B cell (primary cell): ENCODE measurements around the gene SLC25A48. TPM values are rescaled to one million over a fixed set of nuclear protein-coding genes. Genes with fewer than 3 reads are reported as not detected.

Source experiments
- ATAC-seq: fragments of 200-7000 bp; cut with Tn5 transposase; one replicate; pipeline ENCODE4 v1.10.0; 2021; ENCODE audit warnings: low read depth, mild to moderate bottlenecking, moderate number of reproducible peaks, moderate library complexity
- CTCF ChIA-PET: fragments of 350-600 bp; sonication (Branson Sonifier 250); formaldehyde crosslinking; loops from one replicate; lab custom pipeline; 2021; ENCODE audit warnings: antibody characterized with exemption, inconsistent platforms; lab: Charles Lee
- POLR2A ChIA-PET: fragments of 350-600 bp; sonication (Branson Sonifier 250); formaldehyde crosslinking; loops from one replicate; lab custom pipeline; 2021; ENCODE audit warnings: antibody characterized with exemption; lab: Charles Lee
- DNase-seq: peaks from one replicate; pipeline ENCODE4 v3.0.0; 2013
- H2AFZ ChIP-seq: 2 replicates; pipeline ENCODE4 v1.6.1; 2012; ENCODE audit warnings: mild to moderate bottlenecking, low read depth, low read length; ENCODE audit not compliant: insufficient read depth, poor library complexity, severe bottlenecking
- H3K27ac ChIP-seq, 2 donors: 1 replicate in 1 of 2; 2 replicates in 1 of 2; pipeline ENCODE4 v1.5.1; 2012 to 2013; ENCODE audit warnings: low read length in 2 of 2, mild to moderate bottlenecking in 2 of 2, moderate library complexity in 1 of 2
- H3K27me3 ChIP-seq, 4 experiments: fragments of 200-600 bp in 1 of 4; sonication (generic) in 1 of 4; replicated peaks in 1 of 4; 1 replicate in 2 of 4; 2 replicates in 2 of 4; pipeline versions ENCODE4 v1.6.1 to v1.7.0; 2013 to 2016; ENCODE audit warnings: low read length in 3 of 4, mild to moderate bottlenecking in 2 of 4, mixed read lengths in 1 of 4, moderate library complexity in 1 of 4; ENCODE audit not compliant: insufficient read depth in 4 of 4, control insufficient read depth in 3 of 4; ENCODE audit errors: control extremely low read depth in 1 of 4
- H3K36me3 ChIP-seq, 2 experiments: replicated peaks in 1 of 2; 1 replicate in 1 of 2; 2 replicates in 1 of 2; pipeline versions ENCODE4 v1.6.1 to v1.7.1; 2013; ENCODE audit warnings: low read length in 1 of 2; ENCODE audit not compliant: insufficient read depth in 2 of 2, control insufficient read depth in 1 of 2; ENCODE audit errors: control extremely low read depth in 1 of 2, extremely low read depth in 1 of 2
- H3K4me1 ChIP-seq, 2 donors: fragments of 200-600 bp in 1 of 2; sonication (generic) in 1 of 2; 1 replicate in 1 of 2; 2 replicates in 1 of 2; pipeline versions ENCODE4 v1.5.1 to v1.6.1; 2013 to 2017; ENCODE audit warnings: low read length in 2 of 2; ENCODE audit not compliant: control insufficient read depth in 2 of 2, insufficient read depth in 2 of 2
- H3K4me2 ChIP-seq: replicated peaks from 2 replicates; pipeline ENCODE3; 2012; ENCODE audit warnings: mild to moderate bottlenecking, low read depth, low read length; ENCODE audit not compliant: poor library complexity, severe bottlenecking
- H3K4me3 ChIP-seq, 5 experiments: fragments of 200-600 bp in 1 of 5; sonication (generic) in 1 of 5; 1 replicate in 3 of 5; 2 replicates in 2 of 5; pipeline versions ENCODE4 v1.5.1 to v1.7.0; 2011 to 2016; ENCODE audit warnings: low read length in 4 of 5, mild to moderate bottlenecking in 4 of 5, low read depth in 2 of 5, control low read depth in 1 of 5, moderate library complexity in 1 of 5; ENCODE audit not compliant: insufficient read depth in 1 of 5; ENCODE audit errors: control extremely low read depth in 1 of 5, extremely low read depth in 1 of 5
- H3K79me2 ChIP-seq: fragments of 200-600 bp; sonication (generic); one replicate; pipeline ENCODE4 v1.6.0; 2016; ENCODE audit warnings: low read length; ENCODE audit not compliant: control insufficient read depth, insufficient read depth
- H3K9ac ChIP-seq: fragments of 200-600 bp; sonication (generic); 2 replicates; pipeline ENCODE4 v1.6.1; 2017; ENCODE audit warnings: mild to moderate bottlenecking, low read length, moderate library complexity
- H3K9me3 ChIP-seq, 3 donors: one replicate each; pipeline versions ENCODE4 v1.6.1 to v1.7.1; 2013; ENCODE audit warnings: low read length in 2 of 3; ENCODE audit not compliant: control insufficient read depth in 2 of 3, insufficient read depth in 1 of 3; ENCODE audit errors: control extremely low read depth in 1 of 3
- H4K20me1 ChIP-seq: 2 replicates; pipeline ENCODE4 v1.6.0; 2012; ENCODE audit warnings: mild to moderate bottlenecking, low read length; ENCODE audit not compliant: insufficient read depth, control insufficient read depth, poor library complexity, severe bottlenecking
- H3K27ac Mint-ChIP-seq: one replicate; pipeline ENCODE4 v1.8.0; 2021; ENCODE audit warnings: mixed read lengths
- H3K27me3 Mint-ChIP-seq: one replicate; pipeline ENCODE4 v1.8.0; 2021; ENCODE audit warnings: mixed read lengths
- H3K4me1 Mint-ChIP-seq: one replicate; pipeline ENCODE4 v1.8.0; 2021; ENCODE audit warnings: mixed read lengths
- H3K4me3 Mint-ChIP-seq: one replicate; pipeline ENCODE4 v1.8.0; 2021; ENCODE audit warnings: mixed read lengths
- H3K9me3 Mint-ChIP-seq: one replicate; pipeline ENCODE4 v1.8.0; 2022; ENCODE audit warnings: mixed read lengths; ENCODE audit not compliant: insufficient read depth
- CTCF ChIP-seq: fragments of 200-600 bp; IDR thresholded peaks from one replicate; pipeline ENCODE4 v1.8.0; 2022; ENCODE audit warnings: antibody characterized with exemption, mild to moderate bottlenecking
- EZH2 ChIP-seq: IDR thresholded peaks from 2 replicates; pipeline ENCODE4 v1.6.1; 2012; ENCODE audit warnings: borderline replicate concordance, low read depth, mild to moderate bottlenecking, moderate library complexity, low read length; ENCODE audit not compliant: insufficient read depth, poor library complexity, severe bottlenecking
- WGBS: methylation state at CpG from one replicate; pipeline ENCODE4 v1.1.5; 2013; ENCODE audit warnings: missing lambda C conversion rate; ENCODE audit not compliant: insufficient coverage; 5-methylcytosine and 5-hydroxymethylcytosine counted together
- intact Hi-C: fragments of 100-400 bp; cut with micrococcal nuclease; formaldehyde crosslinking; loops from one replicate; pipeline ENCODE4 v1.10.0; 2022
- polyA plus RNA-seq: library from polyadenylated mRNA; depleted of rRNA; stranded (reverse); fragments of >200 nt; gene quantifications from 2 replicates; pipeline ENCODE4 v1.2.3, GENCODE V29; 2012
- total RNA-seq, 2 donors: library from RNA; stranded (reverse); fragments of 120-200 nt in 1 of 2; gene quantifications; 1 replicate in 1 of 2; 2 replicates in 1 of 2; pipeline versions ENCODE4 v1.2.3 to v1.2.4, GENCODE V29; 2013 to 2022

SLC25A48 gene
- total and polyA plus RNA-seq, 2 donors (not counting 1 experiment from before 2014, with no cell fraction given) = not detected

- no peaks in the 10 kb centered on the region for H3K4me1 Mint-ChIP-seq
These were observed 40.0 kb downstream of the SLC25A48 start for GRCh38 chr5:135874461-135874860.

GRCh38 chr5:135875567-135875966 lies 41.1 kb downstream of the SLC25A48 start:
- Mint-ChIP-seq H3K27ac (no peak overlapping the region), H3K9me3 (no peaks in the 10 kb centered on the region), H3K27me3 (peaks cover 24% of the 10 kb centered on the region), H3K4me1 (no peaks in the 10 kb centered on the region), H3K4me3 (no peak overlapping the region)
- no peak overlapping the region for H3K4me3 ChIP-seq
- intact Hi-C loops = no loop called here
- no peak overlapping the region for H3K4me2 ChIP-seq
- 100% methylated on average over 2 of the region's 3 CpGs for WGBS
- no peak overlapping the region for H3K27ac ChIP-seq
- ATAC-seq (no peak), DNase-seq (no peak)
- POLR2A ChIA-PET = no interaction called here
- no peaks in the 10 kb centered on the region for H4K20me1 ChIP-seq
- H3K9me3 ChIP-seq = no peaks in the 10 kb centered on the region
- no peak overlapping the region for H2AFZ ChIP-seq
- H3K36me3 ChIP-seq = no peaks in the 10 kb centered on the region
- peaks cover 0 to 4% (median 0%) of the 10 kb centered on the region in 4 experiments for H3K27me3 ChIP-seq
- no peaks in the 10 kb centered on the region for H3K79me2 ChIP-seq
- TF ChIP-seq EZH2 (no peak), CTCF (no peak)
- H3K9ac ChIP-seq = no peak overlapping the region
- no peaks in the 10 kb centered on the region for H3K4me1 ChIP-seq
- CTCF ChIA-PET = interaction anchor here (1.4 kb wide), 1 partner anchor 336 kb away, joined by 4 read pairs; no protein-coding TSS in a partner anchor

More at GRCh38 chr5:135874461-135874860, 40.0 kb downstream of the SLC25A48 start:
- ChIA-PET POLR2A (no interaction called here), CTCF (interaction anchor here (1.1 kb wide), 1 partner anchor 12 kb away, joined by 3 read pairs; no protein-coding TSS in a partner anchor)
- Histone ChIP-seq H2AFZ (no peak overlapping the region), H3K4me3 (no peak overlapping the region), H4K20me1 (no peaks in the 10 kb centered on the region), H3K4me2 (no peak overlapping the region), H3K4me1 (no peaks in the 10 kb centered on the region), H3K27ac (no peak overlapping the region), H3K9ac (no peak overlapping the region), H3K9me3 (no peaks in the 10 kb centered on the region), H3K27me3 (peaks cover 0 to 4% (median 0%) of the 10 kb centered on the region in 4 experiments), H3K79me2 (no peaks in the 10 kb centered on the region), H3K36me3 (no peaks in the 10 kb centered on the region)
- Mint-ChIP-seq H3K9me3 (no peaks in the 10 kb centered on the region), H3K27ac (no peak overlapping the region), H3K4me3 (no peak overlapping the region), H3K27me3 (peaks cover 20% of the 10 kb centered on the region)
- DNase-seq = no peak
- WGBS = 80% methylated on average over 3 of the region's 3 CpGs
- ATAC-seq = no peak
- intact Hi-C loops = no loop called here
- no peak for TF ChIP-seq EZH2
- TF ChIP-seq CTCF = no peak
